Activated naive CD4-positive, alpha-beta T cell treated with Interleukin-2 at 50 U/mL for 16 hours (primary cell): Measurements from ENCODE around the gene THY1.
"Not testable (repeated sequence)": the region's sequence is repeated elsewhere in the genome, so short reads cannot be mapped to it uniquely, and the experiment has no call there.

ENCODE experiments used
- DNase-seq: peaks from one replicate; pipeline ENCODE4 v3.0.0-alpha.2; 2020

The THY1 gene

GRCh38 chr11:119417726-119418540, 5.0 kb downstream of the THY1 start:
- no peak for DNase-seq

DNA sequence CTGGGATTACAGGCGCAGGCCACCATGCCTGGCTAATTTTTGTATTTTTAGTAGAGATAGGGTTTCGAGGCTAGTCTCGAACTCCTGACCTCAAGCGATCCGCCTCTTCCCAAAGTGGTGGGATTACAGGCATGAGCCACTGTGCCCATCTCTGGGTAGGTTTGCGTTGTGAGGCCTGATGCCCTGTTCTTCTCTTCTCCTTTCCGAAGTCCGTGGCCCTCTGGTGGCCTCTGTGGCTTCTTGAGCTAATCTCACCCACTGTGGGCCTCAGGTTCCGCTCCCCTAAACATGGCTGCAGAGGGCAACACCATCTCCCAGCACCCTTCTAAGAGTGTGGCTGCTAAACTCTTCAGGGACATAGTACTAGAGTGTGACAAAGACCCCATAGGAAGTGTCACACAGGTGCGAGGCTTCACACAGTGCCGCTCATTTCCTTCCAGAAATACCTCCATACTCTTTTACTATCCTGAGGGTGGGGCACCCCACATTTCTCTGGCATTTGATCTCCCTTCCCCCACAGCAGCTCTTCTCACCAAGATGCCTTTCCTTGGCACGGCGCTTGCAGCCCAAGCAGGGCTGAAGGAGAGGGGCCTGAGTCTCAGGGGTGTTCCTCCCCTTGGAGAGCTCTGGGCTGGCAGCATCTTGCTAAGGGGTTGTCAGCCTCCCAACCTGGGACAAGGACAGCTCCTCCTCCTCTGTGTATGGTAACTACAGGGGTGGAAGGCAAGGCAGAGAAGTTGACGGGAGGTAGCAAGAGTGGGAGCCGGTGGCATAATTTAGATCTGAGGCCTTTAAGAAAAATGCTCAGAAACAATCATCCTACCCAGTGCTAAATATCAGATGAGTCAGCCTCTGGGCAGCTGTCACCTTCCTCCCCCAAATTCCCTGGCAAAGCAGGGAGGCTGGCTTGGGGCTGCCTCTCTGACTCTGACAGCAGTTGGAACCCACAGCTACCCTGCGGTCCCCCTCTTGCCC, 6.1 kb downstream of the THY1 start:
- no peak for DNase-seq

DNA sequence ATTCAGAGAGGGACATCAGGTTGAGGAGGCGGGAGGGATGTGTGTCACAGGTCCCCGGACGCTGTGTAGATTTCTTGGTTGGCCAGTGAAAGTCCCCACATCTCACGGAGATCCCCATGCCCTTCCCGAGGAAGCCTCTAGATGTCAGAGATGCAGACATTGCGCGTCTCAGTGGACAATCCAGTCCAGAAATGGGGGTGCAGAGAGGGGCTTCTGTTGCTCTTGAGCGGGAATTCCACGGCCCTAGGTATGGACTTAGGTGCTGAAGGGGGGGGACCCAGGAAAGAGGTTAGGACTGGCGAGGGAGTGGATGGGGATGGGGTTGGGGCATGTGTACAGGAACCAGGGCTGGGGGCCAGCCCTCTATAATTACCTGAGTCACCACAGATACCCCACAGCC, 7.0 kb downstream of the THY1 start:
- no peak for DNase-seq

DNA sequence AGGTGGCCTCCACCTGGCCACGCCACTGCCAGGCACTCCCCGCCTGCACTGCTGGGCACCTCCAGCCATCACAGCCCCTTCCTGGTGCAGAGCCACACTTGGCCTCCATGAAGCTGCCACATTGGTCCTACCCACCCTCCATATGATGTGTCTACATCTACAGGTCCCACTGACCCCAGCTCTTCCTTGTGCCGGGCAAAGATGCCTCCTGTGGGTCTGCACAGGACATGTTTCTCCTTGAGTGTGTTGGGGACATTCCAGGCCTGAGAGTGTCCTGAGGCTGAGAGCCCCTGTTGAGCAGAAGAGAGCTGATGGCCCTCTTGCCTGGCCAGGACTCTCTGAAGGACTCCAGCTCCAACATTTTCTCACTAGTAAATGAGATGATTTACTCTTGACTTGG, 7.5 kb downstream of the THY1 start:
- DNase-seq: no peak

DNA sequence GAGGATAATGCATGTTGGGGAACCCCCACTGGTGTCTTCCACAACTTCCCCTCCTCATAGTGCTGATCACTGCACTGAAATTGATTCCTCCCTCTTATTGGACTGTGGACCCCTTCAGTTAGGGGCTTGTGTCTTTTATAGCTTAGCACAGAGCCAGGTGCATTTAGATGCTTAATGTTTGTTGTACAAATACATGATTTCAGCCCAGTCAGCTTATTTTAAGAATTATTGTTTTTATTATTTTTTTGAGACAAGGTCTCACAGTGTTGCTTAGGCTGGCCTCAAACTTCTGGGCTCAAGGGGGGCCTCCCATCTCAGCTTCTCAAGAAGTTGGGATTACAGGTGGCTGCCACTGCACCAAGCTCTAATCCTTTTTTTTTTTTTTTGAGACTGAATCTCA, 8.2 kb downstream of the THY1 start:
- no peak for DNase-seq

- no peak for DNase-seq
These were observed 8.7 kb downstream of the THY1 start for GRCh38 chr11:119414321-119414720.

DNA sequence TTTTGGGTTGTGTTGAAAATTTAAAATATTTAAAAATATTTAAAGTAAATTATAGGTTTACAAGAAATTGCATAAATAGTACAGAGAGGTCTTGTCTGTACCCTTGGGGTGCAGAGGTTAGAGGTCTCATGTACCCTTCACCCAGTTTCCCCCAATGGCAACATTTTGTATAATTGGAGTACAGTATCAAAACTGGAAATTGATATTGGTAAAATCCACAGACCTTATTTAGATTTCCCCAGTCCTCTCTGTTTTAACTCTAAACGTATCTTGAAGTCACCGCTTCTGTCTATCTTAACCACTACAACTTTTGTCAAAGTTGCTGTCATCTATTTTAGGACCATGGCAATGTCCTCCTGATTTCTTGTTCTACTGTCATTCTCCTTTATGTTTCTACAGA, 10.9 kb downstream of the THY1 start:
- DNase-seq: no peak

GRCh38 chr11:119410501-119410900, 12.5 kb downstream of the THY1 start:
- no peak for DNase-seq

DNA sequence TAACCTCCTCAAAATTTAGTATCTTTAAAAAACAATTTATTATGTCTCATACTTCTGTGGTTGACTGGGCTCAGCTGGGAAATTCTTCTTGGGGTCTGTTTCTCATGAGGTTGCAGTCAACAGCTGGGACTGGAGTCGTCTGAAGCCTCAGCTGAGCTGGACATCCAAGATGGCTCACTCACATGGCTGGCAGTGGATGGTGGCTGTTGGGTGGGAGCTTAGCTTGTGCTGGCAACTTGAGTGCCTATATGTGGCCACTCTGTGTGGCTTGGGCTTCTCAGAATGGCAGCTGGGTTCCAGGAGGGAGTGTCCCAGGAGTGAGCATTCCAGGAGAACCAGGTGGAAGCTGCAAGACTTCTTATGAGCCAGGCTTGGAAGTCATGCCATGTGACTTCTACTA, 13.2 kb downstream of the THY1 start:
- DNase-seq: no peak

GRCh38 chr11:119406005-119406404, 17.0 kb downstream of the THY1 start:
- DNase-seq: no peak

- not testable (repeated sequence) for DNase-seq
These were observed 17.5 kb downstream of the THY1 start for GRCh38 chr11:119405448-119405847.

- no peak for DNase-seq
These were observed 18.1 kb downstream of the THY1 start for GRCh38 chr11:119404872-119405271.

GRCh38 chr11:119403021-119403420, 20.0 kb downstream of the THY1 start:
- no peak for DNase-seq

DNA sequence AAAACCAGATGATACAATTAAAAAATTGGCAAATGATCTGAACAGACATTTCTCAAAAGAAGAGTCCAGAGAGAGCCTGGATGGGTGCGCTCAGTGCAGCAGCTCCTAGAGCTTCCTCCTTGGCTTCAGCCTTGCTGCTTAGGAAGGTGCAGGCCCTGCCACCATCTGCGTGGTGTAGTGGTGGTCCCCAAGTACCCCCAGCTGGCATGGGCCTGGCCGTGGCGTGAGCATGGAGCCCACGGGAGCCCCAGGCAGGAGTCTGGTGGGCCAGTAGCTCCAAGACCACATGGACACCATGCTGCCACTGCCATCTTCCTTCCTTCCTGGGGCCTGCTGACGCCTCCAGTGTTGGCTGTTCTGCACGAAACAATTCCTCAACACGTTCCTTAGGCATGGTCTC, 20.5 kb downstream of the THY1 start:
- no peak for DNase-seq

GRCh38 chr11:119400860-119401259, 22.1 kb downstream of the THY1 start:
- no peak for DNase-seq

GRCh38 chr11:119397740-119398139, 25.2 kb downstream of the THY1 start:
- no peak for DNase-seq

DNA sequence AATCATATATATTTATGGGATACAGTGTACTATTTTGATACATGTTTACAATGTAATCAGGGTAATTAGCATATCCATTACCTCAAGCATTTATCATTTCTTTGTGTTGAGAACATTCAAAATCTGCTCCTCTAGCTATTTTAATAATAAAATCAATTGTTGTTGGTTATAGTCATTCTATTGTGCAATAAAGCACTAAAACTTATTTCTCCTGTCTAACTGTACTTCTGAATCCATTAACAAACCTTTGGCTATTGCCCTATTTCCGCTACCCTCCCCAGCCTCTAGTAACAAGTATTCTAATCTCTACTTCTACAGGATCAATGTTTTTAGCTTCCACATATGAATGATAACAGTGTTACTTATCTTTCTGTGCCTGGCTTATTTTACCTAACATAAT, 26.1 kb downstream of the THY1 start:
- no peak for DNase-seq

- DNase-seq: no peak
These were observed 31.7 kb downstream of the THY1 start for GRCh38 chr11:119391275-119391674.

DNA sequence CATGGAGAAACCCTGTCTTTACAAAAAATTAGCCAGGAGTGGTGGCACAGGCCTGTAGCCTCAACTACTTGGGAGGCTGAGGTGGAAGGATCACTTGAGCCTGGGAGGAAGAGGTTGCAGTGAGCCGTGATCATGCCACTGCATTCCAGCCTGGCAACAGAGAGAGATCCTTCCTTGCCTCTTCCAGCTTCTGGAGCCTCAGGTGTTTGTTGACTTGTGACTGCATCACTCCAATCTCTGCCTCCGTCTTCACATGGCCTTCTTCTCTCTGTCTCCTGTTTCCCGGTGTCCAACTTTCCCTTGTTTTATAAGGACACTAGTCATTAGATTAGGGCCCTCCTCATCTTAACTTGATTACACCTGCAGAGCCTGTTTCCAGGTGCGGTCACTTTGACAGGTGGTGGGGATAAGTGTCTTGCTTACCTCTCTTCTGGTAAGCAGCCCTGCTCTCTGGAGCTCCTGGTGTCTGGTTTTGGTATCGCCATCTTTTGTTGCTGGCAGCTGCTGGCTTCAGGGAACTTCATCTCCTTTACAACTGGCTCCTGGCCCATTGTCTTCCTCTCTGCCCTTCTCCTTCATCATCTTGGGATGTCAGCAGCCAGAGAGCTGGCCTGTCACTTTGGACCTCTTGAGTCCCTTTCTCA, 33.2 kb downstream of the THY1 start:
- no peak for DNase-seq

- DNase-seq: no peak
These were observed 34.9 kb downstream of the THY1 start for GRCh38 chr11:119388103-119388502.

- no peak for DNase-seq
These were observed 38.6 kb downstream of the THY1 start for GRCh38 chr11:119384332-119384731.

DNA sequence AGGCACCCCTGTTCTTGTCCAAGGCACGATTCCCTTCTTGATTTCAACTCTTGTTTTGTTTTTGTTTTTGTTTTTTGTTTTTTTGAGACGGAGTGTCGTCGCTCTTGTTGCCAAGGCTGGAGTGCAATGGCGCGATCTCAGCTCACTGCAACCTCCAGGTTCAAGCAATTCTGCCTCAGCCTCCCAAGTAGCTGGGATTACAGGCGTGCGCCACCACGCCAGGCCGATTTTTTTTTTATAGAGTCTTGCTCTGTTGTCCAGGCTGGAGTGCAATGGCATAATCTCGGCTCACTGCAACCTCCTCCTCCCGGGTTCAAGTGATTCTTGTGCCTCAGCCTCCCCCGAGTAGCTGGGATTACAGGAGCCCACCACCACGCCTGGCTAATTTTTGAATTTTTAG, 40.5 kb downstream of the THY1 start:
- DNase-seq: not testable (repeated sequence)

DNA sequence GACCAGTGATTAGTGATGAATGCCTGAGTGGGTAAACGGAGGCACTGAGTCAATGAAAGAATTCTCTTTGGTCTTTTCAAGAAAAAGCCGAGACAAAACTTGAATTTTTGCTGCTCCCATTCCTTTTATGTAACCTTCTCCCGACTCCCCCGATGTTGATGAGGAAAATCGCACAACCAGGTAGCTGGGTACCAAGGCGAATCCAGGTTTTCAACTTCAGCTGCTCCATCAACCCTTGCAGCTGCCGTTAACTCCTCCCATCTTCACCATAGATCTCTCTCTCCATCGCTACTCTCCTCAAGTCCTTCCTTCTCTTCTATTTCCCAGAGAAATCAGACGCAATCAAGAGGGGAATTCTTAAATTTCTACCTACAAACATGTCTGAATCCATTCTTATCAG, 40.9 kb downstream of the THY1 start:
- DNase-seq: no peak
